GM12873 (cell line): ENCODE data around the gene MORC2.
A peak's percentile ranks its signal among the peaks of the same experiment; 100 is the strongest.

Source experiments
- CTCF ChIP-seq: IDR thresholded peaks from 2 replicates; pipeline ENCODE4 v1.5.1; 2012; ENCODE audit warnings: low read depth, mild to moderate bottlenecking, moderate library complexity, low read length, control low read depth; ENCODE audit not compliant: insufficient read depth; ENCODE audit errors: missing control alignments

MORC2 gene

GRCh38 chr22:30928401-30928800 lies 40.2 kb downstream of the MORC2 start:
- no peak for TF ChIP-seq CTCF

GRCh38 chr22:30927806-30928205 lies 40.8 kb downstream of the MORC2 start:
- no peak for TF ChIP-seq CTCF

- TF ChIP-seq CTCF: no peak
Observed at GRCh38 chr22:30926706-30927105, 41.9 kb downstream of the MORC2 start.

- TF ChIP-seq CTCF: no peak
Observed at GRCh38 chr22:30925667-30926066, 42.9 kb downstream of the MORC2 start.

- TF ChIP-seq CTCF: no peak
Observed at GRCh38 chr22:30923168-30923900, 45.2 kb downstream of the MORC2 start.

GRCh38 chr22:30922151-30922611 lies 46.4 kb downstream of the MORC2 start:
- TF ChIP-seq CTCF: no peak

- no peak for TF ChIP-seq CTCF
Observed at GRCh38 chr22:30921108-30921507, 47.5 kb downstream of the MORC2 start.

- peak; percentile 84 for TF ChIP-seq CTCF
Observed at GRCh38 chr22:30920407-30920806, 48.2 kb downstream of the MORC2 start.
